OCI-LY7 (cell line): Measurements from ENCODE around the gene LCN6. TPM values are rescaled to one million over a fixed set of nuclear protein-coding genes. Genes with fewer than 3 reads are reported as not detected.
"Not testable (repeated sequence)": the region's sequence is repeated elsewhere in the genome, so short reads cannot be mapped to it uniquely, and the experiment has no call there.

Experiments
- Bru-seq: library from RNA; stranded (reverse); fragments of 400-500 nt; gene quantifications from one replicate; lab custom pipeline; 2021; lab: Mats Ljungman, UMichigan
- BruChase-seq, 2 experiments: library from RNA; stranded (reverse); fragments of 400-500 nt; gene quantifications; one replicate each; lab custom pipeline; 2021; lab: Mats Ljungman, UMichigan
- BruUV-seq: library from RNA; stranded (reverse); fragments of 400-500 nt; replicated peaks from 2 replicates; lab custom pipeline; 2021; lab: Mats Ljungman, UMichigan
- CTCF ChIA-PET: fragments of 300-600 bp; sonication (Branson Sonifier 250); formaldehyde crosslinking; loops from one replicate; lab custom pipeline; 2022; ENCODE audit warnings: antibody characterized with exemption; ENCODE audit not compliant: unreplicated experiment; lab: Charles Lee
- POLR2A ChIA-PET: fragments of 300-600 bp; sonication (Branson Sonifier 250); formaldehyde crosslinking; loops from one replicate; lab custom pipeline; 2022; ENCODE audit warnings: antibody characterized with exemption; lab: Charles Lee
- DNase-seq: peaks from one replicate; pipeline ENCODE4 v3.0.0-alpha.2; 2015; ENCODE audit warnings: low spot score
- H2AFZ ChIP-seq: fragments of 200-600 bp; sonication (generic), shearing (Covaris generic); 2 replicates; pipeline ENCODE4 v1.6.1; 2014; ENCODE audit warnings: mild to moderate bottlenecking, antibody characterized with exemption, low read length, moderate library complexity
- H3K27ac ChIP-seq: fragments of 200-600 bp; sonication (generic); 2 replicates; pipeline ENCODE4 v1.5.1; 2014; ENCODE audit warnings: mixed run types, low read depth, mild to moderate bottlenecking, moderate library complexity, low read length, inconsistent platforms; ENCODE audit not compliant: poor library complexity, severe bottlenecking
- H3K36me3 ChIP-seq: fragments of 200-600 bp; sonication (generic); 2 replicates; pipeline ENCODE4 v1.6.1; 2014; ENCODE audit warnings: mild to moderate bottlenecking, antibody characterized with exemption, low read length, moderate library complexity, mixed read lengths; ENCODE audit not compliant: insufficient read depth
- H3K4me1 ChIP-seq: fragments of 200-600 bp; sonication (generic); 2 replicates; pipeline ENCODE4 v1.5.1; 2014; ENCODE audit warnings: mild to moderate bottlenecking, low read length; ENCODE audit not compliant: insufficient read depth, poor library complexity, severe bottlenecking
- H3K4me2 ChIP-seq: fragments of 200-600 bp; sonication (generic); 2 replicates; pipeline ENCODE4 v1.6.1; 2014; ENCODE audit warnings: mild to moderate bottlenecking, low read length
- H3K4me3 ChIP-seq: fragments of 200-600 bp; sonication (generic); 2 replicates; pipeline ENCODE4 v1.5.1; 2014; ENCODE audit warnings: mild to moderate bottlenecking, low read depth, low read length; ENCODE audit not compliant: poor library complexity, severe bottlenecking
- H3K79me2 ChIP-seq: fragments of 200-600 bp; sonication (generic); 2 replicates; pipeline ENCODE4 v1.6.1; 2016; ENCODE audit warnings: low read depth, mild to moderate bottlenecking, low read length, moderate library complexity, mixed read lengths; ENCODE audit not compliant: insufficient read depth
- H3K9me2 ChIP-seq: fragments of 200-600 bp; sonication (generic); 2 replicates; pipeline ENCODE4 v1.6.1; 2016; ENCODE audit warnings: mild to moderate bottlenecking, low read length, mixed read lengths; ENCODE audit not compliant: insufficient read depth
- H3K9me3 ChIP-seq: fragments of 200-600 bp; sonication (generic); 2 replicates; pipeline ENCODE4 v1.6.1; 2014; ENCODE audit warnings: mild to moderate bottlenecking, mixed run types, low read length, mixed read lengths
- H4K20me1 ChIP-seq: fragments of 200-600 bp; sonication (generic); 2 replicates; pipeline ENCODE4 v1.6.1; 2014; ENCODE audit warnings: mild to moderate bottlenecking, antibody characterized with exemption, low read length, moderate library complexity, mixed read lengths; ENCODE audit not compliant: insufficient read depth
- EZH2phosphoT487 ChIP-seq: fragments of 200-600 bp; sonication (generic); IDR thresholded peaks from 2 replicates; pipeline ENCODE4 v1.6.1; 2018; ENCODE audit warnings: low read depth, borderline replicate concordance, mild to moderate bottlenecking, mixed run types, antibody characterized with exemption, low read length, moderate library complexity, mixed read lengths
- intact Hi-C: fragments of 100-400 bp; cut with micrococcal nuclease; formaldehyde crosslinking; loops from one replicate; pipeline ENCODE4 v1.10.0; 2022; ENCODE audit not compliant: unreplicated experiment
- long read RNA-seq: library from polyadenylated mRNA; stranded (forward); transcript quantifications from one replicate; pipeline ENCODE4 v2.0.0, GENCODE V29; 2022
- total RNA-seq, 2 experiments: library from RNA; depleted of rRNA in 1 of 2; stranded (reverse); fragments of >200 nt in 1 of 2; shearing (Covaris generic) in 1 of 2; gene quantifications; 2 replicates each; pipeline ENCODE4 v1.2.3, GENCODE V29; 2014 to 2022
- TF ChIP-seq, protein P1 (sequence below): fragments of 200-600 bp; sonication (generic); conservative IDR thresholded peaks from 2 replicates; pipeline ENCODE4 v1.5.1; 2014; ENCODE audit warnings: mild to moderate bottlenecking, antibody characterized with exemption, low read length, moderate library complexity, mixed read lengths

Gene LCN6
- total RNA-seq (2014; rRNA removed; shearing (Covaris generic)) (not detected in 2 replicates), total RNA-seq (2022) (not detected in 2 replicates), Bru-seq, nascent RNA (not detected), BruChase-seq, experiment 1, labeled RNA remaining after a 6-hour chase (not detected), BruChase-seq, experiment 2, labeled RNA remaining after a 2-hour chase (not detected)
- long read RNA-seq, result 0 reads

DNA sequence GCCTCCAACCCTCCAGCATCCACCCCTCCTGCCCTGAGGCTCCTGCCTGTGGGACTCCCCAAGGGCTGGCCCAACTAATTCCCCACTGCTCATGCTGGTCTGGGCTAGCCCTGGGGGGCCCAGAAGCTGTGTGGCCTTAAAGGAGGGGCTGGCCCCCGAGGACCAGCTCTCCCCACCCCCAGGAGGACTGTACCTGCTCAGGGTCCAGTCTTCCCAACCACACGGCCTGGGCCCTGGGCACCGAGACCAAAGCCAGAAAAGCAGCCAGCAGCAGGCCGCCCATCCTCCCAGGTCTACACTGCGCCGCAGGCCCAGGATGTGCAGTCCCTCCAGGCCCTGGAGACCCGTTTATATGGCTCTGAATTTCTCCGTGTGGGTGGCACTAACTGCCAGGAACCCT lies at the start of gene LCN6:
Gene LCN6 (minus strand): TSS at position 325 of the 400 bp plus-strand sequence. CDS start 42 bp downstream, at position 283.
- ChIA-PET CTCF (no interaction called here), POLR2A (no interaction called here)
- BruUV-seq, result no TSS peak
- Histone ChIP-seq H3K9me2 (no peaks in the 10 kb centered on the region), H3K9me3 (peaks cover 19% of the 10 kb centered on the region), H2AFZ (no peak within 1 kb of the TSS), H3K79me2 (no peaks in the 10 kb centered on the region), H3K4me1 (peaks cover 6% of the 10 kb centered on the region), H3K4me2 (no peak within 1 kb of the TSS), H3K4me3 (no peak within 1 kb of the TSS), H3K27ac (no peak within 1 kb of the TSS), H3K36me3 (no peaks in the 10 kb centered on the region), H4K20me1 (no peaks in the 10 kb centered on the region)
- no peak for TF ChIP-seq EZH2phosphoT487
- TF ChIP-seq, protein P1, sequence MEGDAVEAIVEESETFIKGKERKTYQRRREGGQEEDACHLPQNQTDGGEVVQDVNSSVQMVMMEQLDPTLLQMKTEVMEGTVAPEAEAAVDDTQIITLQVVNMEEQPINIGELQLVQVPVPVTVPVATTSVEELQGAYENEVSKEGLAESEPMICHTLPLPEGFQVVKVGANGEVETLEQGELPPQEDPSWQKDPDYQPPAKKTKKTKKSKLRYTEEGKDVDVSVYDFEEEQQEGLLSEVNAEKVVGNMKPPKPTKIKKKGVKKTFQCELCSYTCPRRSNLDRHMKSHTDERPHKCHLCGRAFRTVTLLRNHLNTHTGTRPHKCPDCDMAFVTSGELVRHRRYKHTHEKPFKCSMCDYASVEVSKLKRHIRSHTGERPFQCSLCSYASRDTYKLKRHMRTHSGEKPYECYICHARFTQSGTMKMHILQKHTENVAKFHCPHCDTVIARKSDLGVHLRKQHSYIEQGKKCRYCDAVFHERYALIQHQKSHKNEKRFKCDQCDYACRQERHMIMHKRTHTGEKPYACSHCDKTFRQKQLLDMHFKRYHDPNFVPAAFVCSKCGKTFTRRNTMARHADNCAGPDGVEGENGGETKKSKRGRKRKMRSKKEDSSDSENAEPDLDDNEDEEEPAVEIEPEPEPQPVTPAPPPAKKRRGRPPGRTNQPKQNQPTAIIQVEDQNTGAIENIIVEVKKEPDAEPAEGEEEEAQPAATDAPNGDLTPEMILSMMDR, result no peak
- no peak for DNase-seq
- intact Hi-C loops, result no loop called here

GRCh38 chr9:136796775-136797347 lies 48.5 kb upstream of the LCN6 start:
- H2AFZ ChIP-seq, H3K79me2 ChIP-seq, H3K36me3 ChIP-seq, CTCF ChIA-PET, H3K9me3 ChIP-seq, BruUV-seq, H3K4me3 ChIP-seq, intact Hi-C loops, H4K20me1 ChIP-seq, POLR2A ChIA-PET, DNase-seq, H3K9me2 ChIP-seq: not testable (repeated sequence)
- H3K4me2 ChIP-seq, result peak overlapping the region; percentile 67; the same call in 1 of the 2 replicates
- peaks cover 52% of the 10 kb centered on the region for H3K4me1 ChIP-seq
- H3K27ac ChIP-seq, result peak overlapping the region; percentile 71

- Histone ChIP-seq H3K9me2 (no peaks in the 10 kb centered on the region), H3K27ac (peak within 1 kb of the TSS; percentile 71), H2AFZ (no peak within 1 kb of the TSS), H3K36me3 (no peaks in the 10 kb centered on the region), H3K4me3 (no peak within 1 kb of the TSS), H3K4me2 (peak within 1 kb of the TSS; percentile 67), H3K9me3 (no peaks in the 10 kb centered on the region), H3K4me1 (peaks cover 50% of the 10 kb centered on the region), H4K20me1 (no peaks in the 10 kb centered on the region), H3K79me2 (no peaks in the 10 kb centered on the region)
- no peak for DNase-seq
- CTCF ChIA-PET, result interaction anchor here (0.9 kb wide), 1 partner anchor 233 kb away, joined by 3 read pairs; no protein-coding TSS in a partner anchor
- POLR2A ChIA-PET, result interaction anchor here (0.7 kb wide), 1 partner anchor 258 kb away, joined by 4 read pairs; no protein-coding TSS in a partner anchor
- no TSS peak for BruUV-seq
- intact Hi-C loops, result no loop called here
- TF ChIP-seq EZH2phosphoT487, result no peak
- TF ChIP-seq, protein P1, result no peak
Observed at GRCh38 chr9:136796238-136796774, 48.0 kb upstream of the LCN6 start, which contains the start of gene CCDC183. Gene CCDC183, plus strand, starts transcription at chr9:136796338. Its CDS starts 60 bp downstream, at chr9:136796398.
